BLaER1 (cell line): ENCODE results near the gene HJV.

Experiments
- H3K27ac ChIP-seq: shearing (Covaris generic); formaldehyde crosslinking; 2 replicates; pipeline ENCODE4 v1.8.1; 2022
- H3K27me3 ChIP-seq: shearing (Covaris generic); formaldehyde crosslinking; 2 replicates; pipeline ENCODE4 v1.8.1; 2022
- H3K36me3 ChIP-seq: shearing (Covaris generic); formaldehyde crosslinking; 2 replicates; pipeline ENCODE4 v1.8.1; 2022
- H3K4me1 ChIP-seq: shearing (Covaris generic); formaldehyde crosslinking; 2 replicates; pipeline ENCODE4 v1.8.1; 2022
- H3K4me2 ChIP-seq: shearing (Covaris generic); formaldehyde crosslinking; 2 replicates; pipeline ENCODE4 v1.8.1; 2022
- H3K4me3 ChIP-seq: shearing (Covaris generic); formaldehyde crosslinking; 2 replicates; pipeline ENCODE4 v1.8.1; 2022
- H3K9ac ChIP-seq: shearing (Covaris generic); formaldehyde crosslinking; 2 replicates; pipeline ENCODE4 v1.8.1; 2022
- H3K9me3 ChIP-seq: shearing (Covaris generic); formaldehyde crosslinking; 2 replicates; pipeline ENCODE4 v1.8.1; 2022
- H4K20me1 ChIP-seq: shearing (Covaris generic); formaldehyde crosslinking; 2 replicates; pipeline ENCODE4 v1.8.1; 2022
- Cebpa-rat ChIP-seq: shearing (Covaris generic); IDR thresholded peaks from 2 replicates; pipeline ENCODE4 v1.8.1; 2022

The HJV gene

GRCh38 chr1:146022403-146023127 lies 1.0 kb upstream of the HJV start:
- no peak overlapping the region for H3K9ac ChIP-seq
- H3K36me3 ChIP-seq, result no peaks in the 10 kb centered on the region
- no peaks in the 10 kb centered on the region for H3K9me3 ChIP-seq
- H3K4me2 ChIP-seq, result peak overlapping the region; percentile 28
- H4K20me1 ChIP-seq, result no peaks in the 10 kb centered on the region
- H3K4me3 ChIP-seq, result no peak overlapping the region
- TF ChIP-seq Cebpa-rat, result no peak
- H3K27me3 ChIP-seq, result peaks cover 26% of the 10 kb centered on the region
- peaks cover 6% of the 10 kb centered on the region; the same call in 1 of the 2 replicates for H3K4me1 ChIP-seq
- H3K27ac ChIP-seq, result no peak overlapping the region

- no peak for TF ChIP-seq Cebpa-rat
- Histone ChIP-seq H3K36me3 (no peaks in the 10 kb centered on the region), H3K9me3 (no peaks in the 10 kb centered on the region), H3K4me3 (no peak overlapping the region), H3K4me1 (peaks cover 6% of the 10 kb centered on the region; the same call in 1 of the 2 replicates), H4K20me1 (no peaks in the 10 kb centered on the region), H3K9ac (no peak overlapping the region), H3K27ac (no peak overlapping the region), H3K27me3 (peaks cover 26% of the 10 kb centered on the region), H3K4me2 (no peak overlapping the region)
These were observed 487 bp downstream of the HJV start for GRCh38 chr1:146021050-146021445.

DNA sequence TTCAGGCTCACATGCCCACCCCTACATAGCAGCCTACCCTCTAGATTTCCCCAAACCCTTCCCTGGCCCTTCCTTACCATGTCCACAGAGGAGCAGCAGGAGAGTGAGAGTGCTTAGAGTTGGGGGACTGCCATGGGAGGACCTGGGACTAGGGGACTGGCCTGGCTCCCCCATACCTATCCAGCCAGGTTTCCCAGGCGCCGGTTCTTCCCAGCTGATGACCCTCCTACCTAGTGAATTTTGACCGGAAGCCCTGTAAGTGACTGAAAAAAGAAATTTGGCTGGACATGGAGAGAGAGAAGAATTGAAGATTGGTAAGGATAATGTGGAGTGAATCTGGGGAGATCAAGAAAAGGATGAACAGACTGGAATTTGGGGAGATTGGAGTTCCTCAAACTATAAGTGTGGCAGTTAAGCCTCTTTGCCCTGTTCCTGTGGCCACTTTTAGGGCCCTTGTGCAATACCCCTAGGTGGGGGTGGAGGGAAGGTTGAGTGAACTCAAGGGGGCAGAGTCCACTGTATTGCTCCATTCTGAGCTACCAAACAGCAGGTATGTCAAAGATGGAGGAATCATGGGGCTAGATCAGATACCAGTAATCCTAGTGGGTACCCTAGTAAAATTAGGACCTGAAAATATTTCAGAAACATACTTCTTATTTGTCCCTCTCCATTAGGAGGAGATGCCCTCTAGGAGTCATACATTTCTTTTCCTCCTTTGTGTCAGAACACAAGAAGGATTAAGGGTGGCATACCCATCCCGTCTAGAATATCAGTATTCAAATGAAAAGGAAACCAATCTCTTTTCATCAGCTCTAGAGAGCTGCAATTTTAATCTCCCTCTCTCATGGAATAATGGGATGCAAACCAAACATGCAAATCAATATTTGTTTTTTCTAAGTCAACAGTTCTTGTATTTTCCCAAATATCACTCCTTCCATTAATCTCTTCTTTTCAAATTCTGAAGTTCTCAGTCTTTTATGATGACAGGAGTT lies 1.2 kb downstream of the HJV start:
- Histone ChIP-seq H3K4me2 (no peak overlapping the region), H4K20me1 (no peaks in the 10 kb centered on the region), H3K4me1 (peaks cover 6% of the 10 kb centered on the region; the same call in 1 of the 2 replicates), H3K9me3 (no peaks in the 10 kb centered on the region), H3K27ac (no peak overlapping the region), H3K4me3 (no peak overlapping the region), H3K36me3 (no peaks in the 10 kb centered on the region), H3K9ac (no peak overlapping the region), H3K27me3 (peaks cover 26% of the 10 kb centered on the region)
- no peak for TF ChIP-seq Cebpa-rat

DNA sequence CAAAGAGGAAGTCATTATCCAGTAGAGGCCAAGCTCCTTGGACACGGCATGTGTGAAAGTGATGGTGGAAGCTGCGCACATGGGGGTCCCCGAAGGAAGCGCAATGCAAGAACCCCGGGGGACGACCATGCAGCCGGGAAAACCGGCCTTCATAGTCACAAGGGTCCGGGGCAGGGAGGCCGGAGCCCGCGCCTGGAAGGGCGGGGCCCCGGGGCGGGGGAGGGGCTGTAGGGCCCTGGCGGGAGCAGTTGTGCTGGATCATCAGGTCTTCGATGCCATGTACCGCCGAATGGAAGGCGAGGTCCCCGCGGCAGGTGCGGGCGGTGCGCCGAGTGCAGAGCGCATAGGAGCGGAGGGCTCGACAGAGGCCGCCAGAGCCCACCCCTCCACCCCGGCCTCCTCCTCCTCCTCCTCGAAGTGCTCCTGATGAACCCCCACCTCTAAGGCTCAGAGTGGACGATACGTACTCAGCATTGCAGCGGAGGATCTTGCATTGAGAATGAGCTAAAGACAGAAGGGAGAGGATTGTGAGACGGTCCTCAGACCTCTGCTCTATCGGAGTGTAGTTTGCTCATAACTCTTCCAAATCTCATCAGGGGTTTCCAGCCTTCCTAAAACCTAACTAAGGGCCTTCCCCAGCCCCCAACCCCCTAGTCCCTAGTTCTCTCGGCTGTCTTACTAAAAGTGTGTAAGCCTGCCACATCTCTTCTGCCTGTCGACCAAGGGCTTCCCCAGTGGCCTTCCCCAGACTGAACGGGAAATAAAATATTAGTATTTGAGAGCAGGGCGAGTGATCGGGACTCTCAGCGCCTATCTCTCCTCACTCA lies 2.1 kb downstream of the HJV start:
- Histone ChIP-seq H3K9ac (no peak overlapping the region), H3K4me3 (no peak overlapping the region), H3K27ac (no peak overlapping the region), H4K20me1 (no peaks in the 10 kb centered on the region), H3K9me3 (no peaks in the 10 kb centered on the region), H3K27me3 (peaks cover 26% of the 10 kb centered on the region), H3K4me1 (peaks cover 6% of the 10 kb centered on the region; the same call in 1 of the 2 replicates), H3K36me3 (no peaks in the 10 kb centered on the region), H3K4me2 (no peak overlapping the region)
- no peak for TF ChIP-seq Cebpa-rat

GRCh38 chr1:146016891-146017290 lies 4.6 kb downstream of the HJV start:
- TF ChIP-seq Cebpa-rat, result no peak
- Histone ChIP-seq H3K4me2 (no peak overlapping the region), H3K9ac (no peak overlapping the region), H3K4me1 (no peaks in the 10 kb centered on the region), H3K9me3 (no peaks in the 10 kb centered on the region), H4K20me1 (no peaks in the 10 kb centered on the region), H3K27me3 (peaks cover 26% of the 10 kb centered on the region), H3K27ac (no peak overlapping the region), H3K4me3 (no peak overlapping the region), H3K36me3 (no peaks in the 10 kb centered on the region)

- Histone ChIP-seq H3K27ac (no peak overlapping the region), H3K27me3 (peaks cover 6% of the 10 kb centered on the region; the same call in 1 of the 2 replicates), H3K4me3 (no peak overlapping the region), H3K9me3 (no peaks in the 10 kb centered on the region), H3K4me2 (no peak overlapping the region), H3K36me3 (no peaks in the 10 kb centered on the region), H3K9ac (no peak overlapping the region), H3K4me1 (no peaks in the 10 kb centered on the region), H4K20me1 (no peaks in the 10 kb centered on the region)
- no peak for TF ChIP-seq Cebpa-rat
These were observed 8.0 kb downstream of the HJV start for GRCh38 chr1:146013559-146013922.

GRCh38 chr1:146012703-146013558 lies 8.6 kb downstream of the HJV start:
- Histone ChIP-seq H3K4me1 (no peaks in the 10 kb centered on the region), H3K4me2 (no peak overlapping the region), H3K27me3 (0 out of 2 replicates have a peak, but pooled peaks cover under 1% of the 10 kb centered on the region), H3K9ac (no peak overlapping the region), H3K27ac (no peak overlapping the region), H3K36me3 (no peaks in the 10 kb centered on the region), H3K9me3 (no peaks in the 10 kb centered on the region), H4K20me1 (no peaks in the 10 kb centered on the region), H3K4me3 (no peak overlapping the region)
- TF ChIP-seq Cebpa-rat, result no peak

DNA sequence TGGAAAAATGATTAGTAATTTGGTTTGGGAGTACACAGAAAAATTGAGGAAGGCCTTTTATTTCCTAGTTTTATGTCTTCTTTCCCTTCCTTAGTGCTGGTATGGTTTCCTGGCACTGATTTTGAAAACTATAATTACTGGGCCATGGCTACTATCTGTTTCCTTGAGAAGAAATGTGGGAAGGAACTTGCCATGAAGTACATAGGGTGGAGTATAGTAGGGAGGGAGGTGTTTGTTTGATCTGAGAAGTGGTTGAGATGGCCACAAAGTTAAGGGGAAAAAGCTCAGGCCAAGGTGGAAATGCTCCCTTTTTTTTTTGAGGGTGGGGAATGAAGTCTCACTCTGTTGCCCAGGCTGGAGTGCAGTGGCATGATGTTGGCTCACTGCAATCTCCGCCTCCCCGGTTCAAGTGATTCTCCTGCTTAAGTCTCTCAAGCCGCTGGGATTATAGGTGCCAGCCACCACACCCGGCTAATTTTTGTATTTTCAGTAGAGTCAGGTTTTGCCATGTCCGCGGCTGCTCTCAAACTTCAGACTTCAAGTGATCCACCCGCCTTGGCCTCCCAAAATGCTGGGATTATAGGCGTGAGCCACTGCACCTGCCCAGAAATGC lies 11.3 kb downstream of the HJV start:
- no peaks in the 10 kb centered on the region for H3K9me3 ChIP-seq
- no peaks in the 10 kb centered on the region for H3K36me3 ChIP-seq
- no peaks in the 10 kb centered on the region for H3K27me3 ChIP-seq
- no peak overlapping the region for H3K9ac ChIP-seq
- no peak overlapping the region for H3K4me3 ChIP-seq
- H3K27ac ChIP-seq, result no peak overlapping the region
- H4K20me1 ChIP-seq, result no peaks in the 10 kb centered on the region
- peaks cover 8% of the 10 kb centered on the region for H3K4me1 ChIP-seq
- no peak for TF ChIP-seq Cebpa-rat
- no peak overlapping the region for H3K4me2 ChIP-seq
